Left ventricle myocardium inferior (tissue), 1 donor: ENCODE results near the gene CASZ1. TPM values are rescaled to one million over a fixed set of nuclear protein-coding genes. Genes with fewer than 3 reads are reported as not detected.
A peak's percentile ranks its signal among the peaks of the same experiment; 100 is the strongest.

Source experiments
- DNase-seq: peaks from one replicate; pipeline ENCODE4 v3.0.0-alpha.2; 2020
- H3K27ac ChIP-seq: fragments of 200-600 bp; replicated peaks from 2 replicates; pipeline ENCODE4 v1.8.0; 2021
- H3K27me3 ChIP-seq: fragments of 200-600 bp; 2 replicates; pipeline ENCODE4 v1.8.0; 2021; ENCODE audit warnings: low read depth
- H3K36me3 ChIP-seq: fragments of 200-600 bp; 2 replicates; pipeline ENCODE4 v1.8.0; 2021
- H3K4me1 ChIP-seq: fragments of 200-600 bp; 2 replicates; pipeline ENCODE4 v1.8.0; 2021
- H3K4me3 ChIP-seq: fragments of 200-600 bp; 2 replicates; pipeline ENCODE4 v1.8.0; 2021; ENCODE audit warnings: mild to moderate bottlenecking, moderate library complexity
- H3K9me3 ChIP-seq: fragments of 200-600 bp; replicated peaks from 2 replicates; pipeline ENCODE4 v1.8.0; 2021
- CTCF ChIP-seq: fragments of 200-600 bp; IDR thresholded peaks from 2 replicates; pipeline ENCODE4 v1.8.0; 2021; ENCODE audit warnings: antibody characterized with exemption, mild to moderate bottlenecking, borderline replicate concordance
- intact Hi-C: fragments of 100-400 bp; cut with micrococcal nuclease; formaldehyde crosslinking; loops from one replicate; pipeline ENCODE4 v1.11.0; 2022
- total RNA-seq: library from RNA; stranded (reverse); fragmentation: NEBNext Ultra II Directional; extraction: Animal tissue kit (Norgen Biotek cat#: 25700); gene quantifications from one replicate; pipeline ENCODE4 v1.2.1, GENCODE V29; 2021
- donor health status: DM: no; HTN: yes; CAD: no; lungs with severe emphysema.

CASZ1 gene
- total RNA-seq, 1 donor from 2014 or later = 56.3 TPM

- DNase-seq = no peak
- intact Hi-C loops = no loop called here
- H3K4me3 ChIP-seq = peak overlapping the region; percentile 47
- no peaks in the 10 kb centered on the region for H3K36me3 ChIP-seq
- no peak for TF ChIP-seq CTCF
- peaks cover 93% of the 10 kb centered on the region for H3K4me1 ChIP-seq
- no peaks in the 10 kb centered on the region for H3K9me3 ChIP-seq
- peak overlapping the region; percentile 94 for H3K27ac ChIP-seq
- H3K27me3 ChIP-seq = peaks cover 6% of the 10 kb centered on the region
Measured at GRCh38 chr1:10718083-10718415, 78.4 kb downstream of the CASZ1 start.

GRCh38 chr1:10717296-10718082 lies 79.0 kb downstream of the CASZ1 start:
- peak overlapping the region; percentile 94 for H3K27ac ChIP-seq
- H3K9me3 ChIP-seq = no peaks in the 10 kb centered on the region
- peak; percentile 45 for DNase-seq
- H3K36me3 ChIP-seq = no peaks in the 10 kb centered on the region
- TF ChIP-seq CTCF = no peak
- peaks cover 93% of the 10 kb centered on the region for H3K4me1 ChIP-seq
- peaks cover 6% of the 10 kb centered on the region for H3K27me3 ChIP-seq
- H3K4me3 ChIP-seq = peak overlapping the region; percentile 47
- intact Hi-C loops = no loop called here

GRCh38 chr1:10716840-10717239 lies 79.6 kb downstream of the CASZ1 start:
- peak overlapping the region; percentile 94 for H3K27ac ChIP-seq

GRCh38 chr1:10714337-10715114 lies 81.9 kb downstream of the CASZ1 start:
- peaks cover 11% of the 10 kb centered on the region for H3K27me3 ChIP-seq
- intact Hi-C loops = no loop called here
- no peaks in the 10 kb centered on the region for H3K9me3 ChIP-seq
- peaks cover 89% of the 10 kb centered on the region for H3K4me1 ChIP-seq
- no peak overlapping the region for H3K4me3 ChIP-seq
- DNase-seq = peak; percentile 68
- peak overlapping the region; percentile 75 for H3K27ac ChIP-seq
- no peaks in the 10 kb centered on the region for H3K36me3 ChIP-seq
- no peak for TF ChIP-seq CTCF

More at GRCh38 chr1:10716840-10717239, 79.6 kb downstream of the CASZ1 start:
- intact Hi-C loops = no loop called here
- no peak for DNase-seq
- H3K9me3 ChIP-seq = no peaks in the 10 kb centered on the region
- peak overlapping the region; percentile 47 for H3K4me3 ChIP-seq
- peaks cover 93% of the 10 kb centered on the region for H3K4me1 ChIP-seq
- no peak for TF ChIP-seq CTCF
- no peaks in the 10 kb centered on the region for H3K36me3 ChIP-seq
- peaks cover 6% of the 10 kb centered on the region for H3K27me3 ChIP-seq

GRCh38 chr1:10713614-10714013 lies 82.8 kb downstream of the CASZ1 start:
- Histone ChIP-seq H3K27me3 (peaks cover 11% of the 10 kb centered on the region), H3K36me3 (no peaks in the 10 kb centered on the region), H3K4me3 (no peak overlapping the region), H3K9me3 (no peaks in the 10 kb centered on the region), H3K27ac (peak overlapping the region; percentile 75), H3K4me1 (peaks cover 87% of the 10 kb centered on the region)
- TF ChIP-seq CTCF = no peak
- intact Hi-C loops = no loop called here
- no peak for DNase-seq
